GM21619 (cell line): ENCODE measurements around the gene VPS39.

Experiments used
- ATAC-seq: cut with Tn5 transposase; IDR thresholded peaks from one replicate; pipeline ENCODE4 v1.9.1; 2021; ENCODE audit not compliant: unreplicated experiment

The VPS39 gene

DNA sequence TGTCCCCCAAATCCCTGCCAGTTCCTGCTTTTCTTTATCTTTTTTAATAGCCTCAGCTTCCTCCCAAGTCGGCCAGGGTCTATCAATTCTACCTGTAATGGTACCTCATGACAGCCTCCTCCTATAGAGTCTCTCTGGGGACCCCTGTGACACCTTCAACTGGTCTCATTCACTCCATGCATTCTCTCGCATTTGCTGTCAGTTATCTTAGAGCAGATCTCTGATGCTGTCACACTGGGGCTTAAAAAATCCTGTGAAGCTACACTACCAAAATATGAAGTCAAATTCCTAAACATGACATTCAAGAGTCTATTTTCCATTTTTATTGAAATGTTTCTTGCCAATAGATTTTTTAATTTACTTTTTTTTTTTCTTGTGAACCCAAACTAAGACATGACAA lies 5.5 kb downstream of the VPS39 start:
- no peak for ATAC-seq

DNA sequence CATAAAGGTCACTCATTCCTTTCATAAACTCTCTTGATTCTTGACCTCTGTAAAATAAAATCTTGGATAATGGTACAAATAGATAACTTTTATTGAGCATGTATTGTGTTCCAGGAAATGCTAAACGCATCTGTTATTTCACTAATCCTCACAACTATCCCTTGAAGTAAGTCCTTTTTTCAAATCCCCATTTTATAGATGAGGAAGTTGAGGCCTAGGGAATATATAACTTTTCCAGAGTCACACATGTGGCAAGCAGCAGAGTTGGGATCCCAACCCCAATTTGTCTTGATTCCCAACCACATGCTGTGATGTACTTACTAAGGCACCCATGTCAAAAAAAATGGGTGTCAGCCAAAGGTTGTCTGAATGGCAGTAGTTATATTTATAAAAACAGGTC lies 6.3 kb downstream of the VPS39 start:
- no peak for ATAC-seq

DNA sequence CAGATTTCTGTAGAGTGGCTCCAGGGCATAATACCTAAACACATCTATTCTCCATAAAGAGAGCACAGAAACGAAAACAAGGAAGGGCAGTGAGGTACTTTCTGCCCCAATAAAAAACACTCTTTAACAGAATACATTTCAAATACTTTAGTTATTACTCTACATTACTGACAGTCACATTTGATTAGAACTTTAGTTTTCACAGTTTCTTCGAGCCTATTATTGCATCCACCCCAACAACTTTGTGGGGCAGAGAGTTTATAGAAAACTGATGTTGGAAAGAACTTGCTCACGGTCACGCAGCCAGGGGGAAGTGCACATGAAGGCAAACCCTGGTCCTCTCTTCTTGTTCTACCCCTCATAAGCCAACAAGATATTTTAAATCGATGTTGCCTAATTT lies 9.0 kb downstream of the VPS39 start:
- ATAC-seq: no peak

DNA sequence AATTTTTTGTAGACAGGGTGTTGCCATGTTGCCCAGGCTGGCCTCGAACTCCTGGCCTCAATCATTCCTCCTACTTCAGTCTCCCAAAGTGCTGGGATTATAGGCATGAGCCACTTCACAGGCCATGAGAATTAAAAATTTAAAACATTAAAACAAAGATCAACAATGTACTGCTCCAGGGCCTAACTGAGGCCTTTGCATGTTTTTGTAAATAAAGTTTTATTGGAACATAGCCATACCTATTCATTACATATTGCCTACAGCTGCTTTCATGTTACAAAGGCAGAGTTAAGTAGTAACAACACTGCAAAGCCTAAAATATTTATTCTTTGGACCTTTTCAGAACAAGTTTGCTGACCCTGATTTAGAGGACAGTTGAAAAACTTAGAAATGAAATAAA lies 9.6 kb downstream of the VPS39 start:
- ATAC-seq: no peak

DNA sequence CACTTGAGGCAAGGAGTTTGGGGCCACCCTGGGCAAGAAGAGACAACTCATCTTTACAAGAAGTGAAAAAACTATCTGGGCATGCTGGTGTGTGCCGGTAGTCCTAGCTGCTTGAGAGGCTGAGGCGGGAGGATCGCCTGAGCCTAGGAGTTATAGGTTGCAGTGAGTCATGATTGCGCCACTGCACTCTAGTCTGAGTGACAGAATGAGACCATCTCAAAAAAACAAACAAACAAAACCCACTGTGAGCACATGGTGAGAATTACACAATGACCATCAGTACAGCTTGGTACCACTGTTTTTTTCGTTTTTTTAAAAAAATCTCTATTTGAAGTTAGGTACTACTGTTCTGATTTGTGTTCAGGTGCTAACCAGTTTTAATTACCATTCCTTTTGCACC lies 13.6 kb downstream of the VPS39 start:
- no peak for ATAC-seq

DNA sequence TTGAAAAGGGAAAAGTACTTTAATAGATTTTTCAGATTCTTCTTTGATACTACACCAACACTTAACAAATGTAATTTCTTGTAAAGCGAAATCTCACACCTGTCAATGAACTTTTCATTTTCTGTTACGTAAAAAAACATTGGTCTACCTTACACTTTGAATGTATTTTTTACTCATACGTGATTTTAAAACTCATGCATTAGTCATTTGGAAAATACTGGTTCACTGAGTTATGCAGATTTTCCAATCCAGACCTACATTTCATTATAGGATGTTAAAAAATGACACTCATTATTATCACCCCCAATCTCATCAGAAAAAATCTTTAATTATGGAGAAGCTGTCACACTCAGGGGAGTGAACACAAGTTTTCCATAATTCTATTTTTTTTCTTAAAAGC lies 14.7 kb downstream of the VPS39 start:
- no peak for ATAC-seq

DNA sequence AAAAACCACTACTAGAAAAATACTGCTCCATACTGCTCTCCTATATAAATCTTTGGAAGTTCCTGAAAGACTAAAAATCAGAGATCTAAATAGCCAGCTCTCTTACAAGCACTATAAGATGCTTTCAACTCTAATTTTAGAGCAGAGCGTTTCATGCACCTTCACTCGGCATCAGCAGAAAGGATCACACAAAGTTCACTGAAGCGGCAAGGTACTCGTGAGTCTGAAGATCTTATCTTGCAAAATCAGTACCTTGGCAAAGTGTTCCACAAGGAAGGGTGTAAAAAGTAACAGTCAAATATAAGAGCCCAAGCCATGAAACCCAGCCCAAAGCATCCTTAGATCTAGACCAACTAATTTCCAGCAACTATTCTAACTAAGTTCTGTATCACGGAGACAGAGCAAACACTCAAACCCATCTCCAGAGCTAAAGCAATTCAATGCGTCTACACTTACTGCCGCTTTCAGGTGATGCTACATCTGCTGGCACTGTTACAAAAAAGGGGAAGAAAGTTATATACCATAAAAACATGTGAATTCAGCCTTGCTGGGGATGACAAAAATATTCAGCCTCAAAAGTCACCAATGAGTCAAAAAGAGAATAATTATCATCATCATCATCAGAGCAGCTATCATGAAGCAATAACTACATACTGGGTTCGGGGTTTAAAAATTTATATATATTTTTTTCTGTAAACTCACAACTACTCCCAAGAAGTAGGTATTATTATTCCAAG lies 16.3 kb downstream of the VPS39 start:
- no peak for ATAC-seq

DNA sequence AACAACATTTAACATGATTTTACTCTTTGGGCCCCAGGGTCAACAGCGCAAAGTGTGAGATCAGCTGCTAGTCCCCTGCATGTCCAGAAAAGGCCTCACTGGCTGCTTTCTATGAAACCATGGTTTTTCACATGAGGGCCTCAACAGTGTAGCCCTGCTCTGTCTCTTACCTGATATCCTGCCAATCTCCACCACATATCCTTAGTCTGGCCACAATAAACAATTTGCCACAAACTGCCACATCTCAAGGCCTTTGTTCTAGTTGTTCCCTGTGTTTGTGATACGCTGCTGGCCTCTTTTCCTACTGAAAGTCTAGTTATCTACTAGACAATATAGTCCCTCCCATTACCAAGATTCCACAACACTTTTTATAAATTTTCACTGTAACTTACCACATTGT lies 17.7 kb downstream of the VPS39 start:
- no peak for ATAC-seq

DNA sequence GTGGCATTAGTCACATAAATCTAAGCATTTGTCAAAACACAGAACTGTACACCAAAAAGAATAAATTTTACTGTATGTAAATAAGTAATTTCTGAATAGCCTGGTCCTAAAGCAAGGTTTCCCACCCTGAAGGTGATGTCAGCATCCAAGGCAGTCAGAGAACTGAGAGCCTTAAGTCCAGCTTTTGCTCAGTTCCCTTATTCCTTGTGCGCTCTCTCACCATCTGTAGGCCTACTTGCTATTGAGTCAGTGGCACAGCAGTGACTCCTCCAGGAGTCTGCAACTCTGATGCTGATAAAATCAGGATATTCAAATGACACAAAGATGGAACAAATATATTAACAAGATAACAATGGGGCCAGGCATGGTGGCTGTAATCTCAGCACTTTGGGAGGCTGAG lies 22.3 kb downstream of the VPS39 start:
- ATAC-seq: no peak

DNA sequence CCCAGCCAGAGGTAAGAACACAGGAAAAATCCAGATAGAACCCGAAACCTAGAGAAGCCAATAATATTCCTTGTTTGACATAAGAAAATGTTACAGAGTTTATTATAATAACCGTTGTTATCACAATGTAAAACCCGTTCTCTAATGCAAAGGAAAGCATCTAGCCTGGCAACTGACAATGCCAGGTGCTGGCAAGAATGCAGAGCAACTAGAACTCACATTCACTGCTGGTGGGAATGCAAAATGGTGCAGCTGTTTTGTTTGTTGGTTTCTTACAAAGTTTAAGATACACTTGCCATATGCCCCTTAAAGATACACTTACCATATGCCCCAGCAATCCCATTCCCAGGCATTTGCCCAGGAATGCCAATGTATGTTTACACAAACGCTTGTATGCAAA lies 23.4 kb downstream of the VPS39 start:
- no peak for ATAC-seq

DNA sequence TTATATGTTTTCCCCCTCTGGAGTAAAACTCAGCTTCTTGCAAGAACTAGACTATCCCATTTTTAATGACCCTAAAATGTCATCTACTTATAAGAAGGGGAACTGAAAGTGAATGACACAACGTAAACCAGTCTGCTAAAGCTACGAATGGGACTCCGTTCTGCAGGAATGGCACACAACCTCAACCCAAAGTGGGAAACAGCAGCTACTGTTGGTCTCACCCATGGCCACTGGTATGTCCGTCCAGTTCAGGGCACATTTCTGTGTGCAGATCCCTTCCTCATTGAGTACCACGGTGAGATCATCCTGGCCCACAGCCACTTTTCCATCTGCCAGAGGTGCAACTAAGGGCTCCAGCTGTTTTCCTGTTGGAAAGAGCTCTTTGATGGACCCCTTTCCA lies 23.8 kb downstream of the VPS39 start:
- ATAC-seq: no peak

DNA sequence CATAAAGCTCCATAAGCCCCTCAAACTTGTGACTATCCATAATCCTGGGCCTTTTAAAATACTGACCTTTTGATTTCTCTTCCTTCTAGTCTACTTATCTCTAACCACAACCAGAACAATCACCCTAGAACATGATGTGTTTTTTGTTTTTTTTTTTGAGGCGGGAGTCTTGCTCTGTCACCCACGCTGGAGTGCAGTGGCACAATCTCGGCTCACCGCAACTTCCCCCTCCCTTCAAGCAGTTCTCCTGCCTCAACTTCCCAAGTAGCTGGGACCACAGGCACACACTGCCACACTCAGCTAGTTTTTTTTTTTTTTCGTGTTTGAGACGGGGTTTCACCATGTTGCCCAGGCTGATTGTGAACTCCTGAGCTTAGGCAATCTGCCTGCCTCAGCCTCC lies 25.1 kb downstream of the VPS39 start:
- no peak for ATAC-seq

DNA sequence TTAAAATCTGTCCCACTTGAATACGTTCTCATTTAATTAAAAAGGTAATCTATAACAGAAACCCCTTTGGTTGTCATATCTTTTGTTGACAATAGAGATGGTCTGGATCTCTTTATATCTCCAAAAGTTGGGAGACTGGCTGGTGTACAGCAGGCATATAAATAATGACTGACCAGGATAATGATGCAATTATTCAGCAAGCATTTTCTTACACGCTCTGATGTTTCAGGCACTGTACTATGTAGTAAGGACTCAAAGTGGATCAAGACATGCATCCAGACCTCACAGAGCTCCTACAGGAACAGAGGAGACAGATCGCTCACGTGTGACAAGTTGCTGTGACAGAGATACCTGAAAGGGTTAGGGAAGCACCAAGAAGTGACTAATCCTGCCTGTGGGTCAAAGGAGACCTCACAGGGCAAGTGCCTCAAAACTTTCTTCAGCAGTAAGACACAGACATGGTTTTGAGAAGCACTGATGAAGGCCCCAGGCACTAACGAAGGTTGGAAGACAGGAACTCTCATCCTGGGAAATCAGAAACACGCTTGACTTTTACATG lies 25.7 kb downstream of the VPS39 start:
- ATAC-seq: no peak

DNA sequence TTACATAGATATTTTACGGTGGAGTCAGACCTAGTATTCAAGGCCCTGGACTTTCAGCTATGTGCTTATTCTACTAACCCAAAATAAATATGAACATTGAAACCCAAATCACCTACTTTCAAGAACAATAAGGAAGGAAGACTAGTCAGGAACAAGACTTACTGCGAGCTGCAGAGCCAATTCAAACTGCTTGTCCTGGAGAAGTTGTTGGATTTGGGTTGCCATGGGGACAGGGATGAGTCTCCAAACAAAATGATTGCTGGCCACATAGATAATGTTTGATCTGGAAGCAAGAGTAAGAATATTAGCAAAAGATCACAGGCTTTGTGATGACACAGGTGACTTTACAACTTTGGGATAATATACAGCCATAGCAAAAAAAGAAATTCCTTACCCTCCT lies 30.0 kb downstream of the VPS39 start:
- ATAC-seq: no peak

DNA sequence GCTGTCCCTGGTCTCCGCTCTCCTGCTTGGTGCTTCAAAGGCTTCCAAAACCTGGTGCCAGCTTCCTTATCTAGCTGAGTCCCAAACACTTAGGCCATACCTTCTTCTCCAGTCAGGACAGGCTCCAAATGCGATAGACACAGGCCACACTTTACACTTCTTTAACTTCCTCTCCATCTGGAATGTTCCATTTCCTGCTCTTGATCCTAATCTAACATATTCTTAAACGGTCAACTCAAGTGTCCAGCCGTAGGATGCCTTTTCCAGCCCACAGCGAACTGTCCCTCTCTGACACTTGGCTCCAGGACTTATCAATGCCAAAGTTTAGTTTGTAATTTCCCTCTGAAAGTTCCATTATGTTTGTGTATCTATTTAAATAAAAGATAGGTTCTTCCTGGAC lies 32.4 kb downstream of the VPS39 start:
- no peak for ATAC-seq

DNA sequence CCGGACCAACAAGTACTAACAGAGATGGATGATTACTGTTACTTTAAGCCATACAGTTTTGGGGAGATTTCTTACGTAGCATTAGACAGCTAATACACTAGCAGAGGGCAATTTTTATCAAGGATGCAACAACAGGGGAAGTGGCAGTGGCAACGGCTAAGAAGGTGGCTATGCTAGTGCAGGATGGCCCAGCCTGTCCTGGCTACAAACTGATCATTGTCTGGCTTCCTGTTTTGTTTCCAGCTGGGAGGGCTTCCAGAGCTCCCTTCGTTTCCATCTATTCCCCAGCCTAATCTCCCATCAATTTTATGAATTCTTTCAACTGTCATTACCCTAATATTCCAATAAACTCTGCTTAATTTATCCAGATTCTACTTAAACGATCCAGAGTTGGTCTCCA lies 35.6 kb downstream of the VPS39 start:
- no peak for ATAC-seq

DNA sequence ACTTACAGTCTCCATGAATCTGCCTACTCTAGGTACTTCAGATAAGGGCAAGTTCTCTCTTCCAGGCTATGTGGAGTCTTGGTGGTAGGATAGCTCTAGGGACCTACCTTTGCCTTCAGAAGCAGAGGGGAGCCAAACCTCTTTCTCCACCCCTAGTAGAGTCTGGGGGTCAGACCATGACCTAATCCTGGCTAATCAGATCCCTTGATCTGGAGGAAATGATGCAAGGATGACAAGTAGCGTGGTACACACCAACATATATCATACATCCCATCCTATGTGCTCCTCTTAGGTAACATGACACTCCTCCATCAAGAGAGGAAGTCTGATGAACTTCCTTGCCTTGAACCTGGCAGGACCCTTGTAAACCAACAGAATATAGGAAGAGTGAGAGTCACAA lies 36.3 kb downstream of the VPS39 start:
- ATAC-seq: no peak

DNA sequence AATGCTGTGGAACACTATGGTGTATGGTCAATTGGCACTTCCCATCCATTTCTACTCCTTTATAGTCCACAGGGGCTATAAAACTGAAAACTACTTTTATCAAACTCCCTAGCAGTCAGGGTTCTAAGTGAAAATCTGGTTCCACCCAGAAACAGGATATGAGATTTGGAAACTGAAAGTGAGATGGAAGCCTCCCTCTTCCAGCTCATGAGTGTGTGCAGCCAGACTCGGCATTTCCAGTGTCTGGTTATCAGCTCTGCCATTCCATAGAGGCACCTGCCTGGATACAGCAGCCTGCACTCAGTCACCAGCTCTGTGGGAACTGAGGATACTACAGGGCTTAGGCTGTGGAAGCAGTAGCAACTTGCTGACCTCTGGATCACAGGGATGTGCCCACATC lies 37.0 kb downstream of the VPS39 start:
- no peak for ATAC-seq

DNA sequence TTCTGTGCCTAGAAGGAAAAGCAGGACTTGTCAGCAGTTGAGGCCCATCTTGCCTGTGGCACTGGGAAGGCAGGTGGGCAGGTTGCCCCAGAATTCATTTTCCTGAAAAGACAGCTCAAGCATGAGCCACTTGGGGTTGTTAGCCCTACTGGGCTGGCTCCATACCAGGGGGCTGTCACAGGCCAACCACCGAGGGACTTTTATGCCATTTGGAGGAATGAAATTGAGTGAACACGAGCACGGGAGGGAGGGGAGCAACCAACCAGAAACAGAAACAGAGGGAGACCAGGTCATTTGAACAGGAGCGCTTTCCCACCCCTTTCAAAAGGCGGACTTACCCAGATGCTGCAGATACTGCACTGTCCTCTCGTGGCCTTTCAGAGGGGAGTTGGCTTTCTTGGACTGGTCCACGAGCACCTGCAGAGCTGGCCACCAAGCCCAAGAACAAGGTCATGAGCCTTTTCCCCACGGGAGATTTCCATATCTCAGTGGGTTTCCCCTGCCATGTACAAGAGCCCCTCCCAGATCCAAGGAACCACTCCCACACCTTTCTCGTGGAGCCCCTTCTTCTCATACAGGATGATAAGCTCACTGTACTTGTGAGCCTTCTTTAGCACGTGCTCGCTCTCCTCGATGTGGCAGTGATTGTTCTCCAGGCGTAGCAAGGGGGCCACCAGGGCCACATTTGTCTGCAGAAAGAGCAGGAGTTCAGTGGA lies 41.7 kb downstream of the VPS39 start:
- no peak for ATAC-seq

DNA sequence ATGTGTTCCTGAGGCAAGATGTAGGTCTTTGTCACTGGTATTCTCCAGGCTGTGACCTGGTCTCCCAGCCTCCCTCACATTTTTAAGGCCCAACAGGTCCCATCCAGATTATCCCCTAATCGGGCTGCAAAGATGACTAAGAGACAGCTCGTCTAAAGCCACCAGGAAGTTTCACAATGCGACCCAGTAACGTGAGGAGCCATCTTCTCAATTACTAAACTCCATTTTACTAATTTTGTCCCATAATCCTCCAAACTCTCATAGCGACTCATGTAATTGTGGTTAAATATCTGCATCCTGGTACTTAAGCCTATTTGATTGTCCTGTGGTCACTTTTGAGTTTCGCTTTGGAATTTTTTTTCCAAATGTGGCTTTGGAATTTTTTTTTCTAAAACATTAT lies 43.0 kb downstream of the VPS39 start:
- no peak for ATAC-seq

DNA sequence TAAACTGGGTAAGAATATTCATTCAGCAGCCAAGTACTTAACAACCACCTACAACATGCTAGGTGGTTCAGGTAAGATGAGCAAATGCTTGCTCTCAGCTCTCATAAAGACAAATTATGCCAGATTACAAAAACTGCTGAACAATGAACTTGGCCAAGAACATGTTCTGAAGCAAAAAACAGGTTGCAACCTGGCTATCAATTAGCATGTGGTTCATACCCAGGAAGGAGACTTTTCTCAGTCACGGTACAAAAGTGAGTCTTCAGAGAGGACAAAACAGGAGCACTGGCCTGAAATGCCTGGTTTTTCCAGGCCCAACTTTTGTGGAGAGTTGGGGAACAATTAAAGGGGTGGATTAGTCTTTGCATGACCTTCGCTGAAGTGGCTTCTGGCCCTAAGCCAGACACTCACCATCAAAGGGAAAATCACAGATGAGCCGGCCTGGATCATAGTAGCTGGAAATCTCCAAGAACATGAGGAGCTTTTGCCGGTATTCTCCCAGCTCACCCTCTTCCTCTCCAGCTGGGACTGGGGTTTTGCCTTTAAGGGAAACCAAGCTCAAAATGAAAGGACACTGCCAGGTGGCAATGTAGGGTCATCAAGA lies 44.1 kb downstream of the VPS39 start:
- ATAC-seq: no peak

DNA sequence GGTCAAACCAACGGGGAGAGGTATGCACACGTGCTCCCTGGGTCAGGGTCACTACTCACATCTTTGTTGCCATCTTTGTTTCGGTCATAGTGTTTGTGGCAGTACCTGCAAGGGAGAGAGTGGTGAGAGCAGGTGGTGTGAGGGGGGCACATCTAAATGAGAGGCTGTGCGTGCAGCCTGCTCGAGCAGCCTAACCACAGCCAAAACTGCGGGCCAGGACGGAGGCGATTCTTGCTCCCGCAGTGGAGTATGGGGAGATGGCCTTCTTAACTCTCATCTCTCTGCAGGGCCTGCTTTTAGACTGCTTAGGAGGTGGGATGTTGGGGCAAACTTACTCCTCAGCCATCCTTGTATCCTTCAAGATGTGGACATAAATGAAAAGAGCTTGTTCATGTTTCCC lies 44.8 kb downstream of the VPS39 start:
- no peak for ATAC-seq
